HG02678 (cell line): ENCODE results near the gene LRRC32.

Experiments
- ATAC-seq: cut with Tn5 transposase; IDR thresholded peaks from one replicate; pipeline ENCODE4 v1.9.1; 2021; ENCODE audit warnings: mild to moderate bottlenecking, moderate library complexity; ENCODE audit not compliant: unreplicated experiment

Gene LRRC32

DNA sequence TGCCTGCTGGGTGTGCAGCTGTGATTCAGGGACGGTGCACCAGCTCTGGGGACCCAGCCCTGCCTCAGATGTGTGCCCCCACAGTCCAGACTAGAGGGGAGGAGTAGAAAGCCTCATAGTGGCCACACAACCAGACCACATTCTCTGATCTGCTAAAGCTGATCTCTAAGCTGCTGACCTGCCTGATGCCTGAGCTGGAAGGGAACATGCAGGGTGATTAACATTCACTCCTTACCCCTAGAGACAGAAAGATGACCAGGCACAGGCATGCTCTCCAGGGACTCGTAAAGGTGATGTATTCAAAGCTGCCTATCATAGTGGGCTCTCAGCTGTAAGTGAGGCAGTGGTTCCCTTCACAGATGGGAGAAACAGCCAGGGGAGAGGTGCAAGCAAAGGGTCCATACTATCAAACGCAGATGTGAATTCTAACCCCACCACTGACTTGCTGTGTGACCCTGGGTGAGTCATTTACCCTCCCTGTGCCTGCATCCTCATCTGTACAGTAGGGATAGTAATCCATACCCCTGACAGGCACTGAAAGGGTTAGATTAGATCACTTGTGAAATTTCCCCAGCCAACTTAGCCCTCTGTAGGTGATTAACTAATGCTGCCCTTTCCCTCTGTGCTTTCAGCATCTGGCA, 29.0 kb upstream of the LRRC32 start:
- ATAC-seq, result no peak

DNA sequence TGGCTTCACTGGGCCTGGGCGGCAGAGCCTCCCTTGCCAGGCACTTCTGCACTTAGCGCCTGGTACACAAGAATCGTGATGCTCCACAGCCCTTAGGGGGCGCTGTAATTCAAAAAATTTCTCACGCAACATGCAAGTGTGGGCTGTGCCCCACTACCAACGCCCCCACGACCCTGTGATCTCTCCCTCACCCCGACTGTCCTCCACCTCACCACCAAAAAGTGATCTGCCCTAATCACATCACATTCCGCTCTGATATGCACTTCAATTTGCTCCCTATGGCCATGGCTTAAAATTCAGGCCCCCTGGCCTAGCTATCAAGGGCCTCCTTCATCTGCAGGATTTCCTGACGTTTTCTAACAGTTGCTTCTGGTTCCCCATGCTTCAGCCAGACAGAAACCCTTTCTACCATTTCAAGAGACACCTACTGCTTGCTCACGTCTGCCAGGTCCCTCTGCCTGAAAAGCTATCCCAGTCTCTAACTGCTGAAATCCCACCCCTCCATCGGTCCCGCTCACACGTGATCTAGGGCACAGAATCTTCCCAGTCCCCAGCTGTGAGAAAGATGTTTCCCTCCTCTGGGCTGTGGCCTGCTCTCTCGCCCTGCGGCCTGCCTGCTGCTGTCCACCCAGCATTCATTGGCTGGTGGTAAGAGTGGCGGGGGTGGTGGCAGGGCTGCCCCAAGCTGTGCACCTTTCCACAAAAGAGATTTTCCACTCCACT, 27.9 kb upstream of the LRRC32 start:
- no peak for ATAC-seq

DNA sequence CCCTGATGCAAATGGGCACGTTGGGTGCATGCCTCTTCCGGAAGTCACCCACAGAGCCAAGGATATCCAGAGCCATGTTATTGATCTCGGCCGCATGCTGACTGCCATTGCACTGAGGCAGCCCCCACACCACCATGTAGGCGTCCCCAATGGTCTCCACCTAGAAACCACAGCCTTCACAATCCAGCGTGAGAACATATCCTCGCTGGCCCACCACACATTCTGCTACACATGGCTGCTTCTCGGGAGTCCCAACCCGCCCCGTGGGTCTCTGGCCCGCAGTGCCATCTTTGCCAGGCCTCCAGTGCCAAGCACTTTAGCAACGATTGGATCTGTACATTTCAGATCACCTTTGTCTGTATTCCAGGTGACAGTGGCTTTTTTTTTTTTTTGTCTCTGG, 26.2 kb upstream of the LRRC32 start:
- no peak for ATAC-seq

DNA sequence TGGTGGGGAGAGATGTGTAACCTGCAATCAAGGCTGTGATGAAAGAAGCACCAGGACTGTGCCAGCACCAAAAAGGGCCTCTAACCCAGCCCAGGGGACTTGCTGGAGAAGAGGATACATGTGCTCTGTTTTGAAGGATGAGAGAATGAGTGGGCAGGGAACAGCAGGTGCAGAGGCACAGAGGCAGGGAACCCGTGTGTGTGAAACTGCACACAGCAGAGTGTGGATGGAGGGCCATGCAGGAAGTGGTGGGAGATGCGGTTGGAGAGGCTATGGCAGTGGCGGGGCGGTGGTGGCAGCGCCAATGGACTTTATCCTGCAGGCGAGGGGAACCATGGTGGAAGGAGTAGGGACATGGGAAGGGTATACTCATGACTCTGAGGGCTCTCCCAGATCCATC, 25.2 kb upstream of the LRRC32 start:
- no peak for ATAC-seq

DNA sequence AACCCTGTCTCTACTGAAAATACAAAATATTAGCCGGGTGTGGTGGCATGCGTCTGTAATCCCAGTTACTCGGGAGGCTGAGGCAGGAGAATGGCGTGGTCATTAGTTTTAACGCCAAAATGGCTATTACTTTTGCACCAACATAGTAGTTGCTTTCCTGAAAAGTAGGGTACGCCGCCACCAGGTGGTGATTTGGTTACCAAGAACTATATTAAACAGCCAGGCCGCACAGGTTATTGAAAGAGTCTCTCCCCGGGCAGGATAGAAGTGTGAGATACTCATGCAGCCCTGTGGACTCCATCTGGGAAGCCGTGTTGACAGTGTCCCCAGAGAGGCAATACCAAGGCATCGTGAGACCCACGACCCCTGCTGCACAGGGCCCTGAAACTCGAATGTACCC, 24.6 kb upstream of the LRRC32 start:
- ATAC-seq, result no peak

DNA sequence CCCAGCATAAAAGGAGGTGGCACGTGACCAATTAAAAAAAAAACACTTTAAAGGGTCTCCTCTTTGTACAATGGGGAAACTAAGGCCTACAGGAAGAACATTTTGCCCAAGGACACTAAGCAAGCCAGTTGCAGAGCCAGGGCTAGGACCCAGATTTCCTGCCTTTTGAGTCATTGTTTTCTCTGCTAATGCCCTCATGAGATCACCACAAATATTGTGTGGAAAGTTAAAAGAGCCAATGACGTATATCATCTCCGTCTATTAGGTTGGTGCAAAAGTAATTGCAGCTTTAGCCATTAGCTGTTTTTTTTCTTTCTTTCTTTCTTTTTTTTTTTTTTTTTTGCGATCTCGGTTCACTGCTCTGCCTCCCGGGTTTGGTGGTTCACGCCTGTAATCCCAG, 24.1 kb upstream of the LRRC32 start:
- no peak for ATAC-seq

DNA sequence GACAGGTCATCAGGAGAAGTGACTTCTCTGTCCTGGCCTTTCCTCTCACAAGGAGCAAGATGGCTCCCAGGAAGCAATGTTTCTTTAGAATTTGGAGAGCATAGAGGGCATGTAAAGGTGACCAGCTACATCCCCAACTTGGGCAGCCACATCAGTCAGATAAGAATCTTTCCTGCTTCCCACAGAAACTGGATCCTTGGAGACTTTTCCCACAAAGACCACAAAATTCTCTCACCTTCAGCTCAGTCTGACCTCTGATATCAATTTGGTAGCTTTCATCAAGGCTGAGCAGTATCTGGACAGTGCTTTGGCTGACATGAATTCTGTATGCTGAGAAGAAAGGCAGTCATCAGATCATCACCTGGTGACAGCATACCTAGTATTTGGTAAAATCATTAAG, 23.3 kb upstream of the LRRC32 start:
- no peak for ATAC-seq

DNA sequence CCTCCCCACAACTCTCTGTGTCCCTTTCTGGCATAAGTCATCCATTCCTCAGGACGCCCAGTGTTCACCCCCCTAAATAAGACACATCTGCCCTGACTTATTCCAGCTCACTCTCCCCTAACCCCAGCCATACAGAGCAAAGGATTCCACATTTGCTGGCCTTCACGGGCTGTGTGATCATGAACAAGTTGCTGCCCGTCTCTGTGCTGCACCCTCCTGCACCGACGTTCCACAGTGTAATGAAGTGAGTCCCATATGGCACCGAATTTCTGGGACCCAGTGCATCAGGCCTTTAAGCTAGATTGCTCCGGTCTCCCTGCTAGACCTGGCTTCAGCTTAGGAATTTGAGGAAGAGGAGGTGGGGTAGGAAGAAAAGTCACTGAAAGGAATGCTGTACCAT, 22.4 kb upstream of the LRRC32 start:
- ATAC-seq, result no peak

DNA sequence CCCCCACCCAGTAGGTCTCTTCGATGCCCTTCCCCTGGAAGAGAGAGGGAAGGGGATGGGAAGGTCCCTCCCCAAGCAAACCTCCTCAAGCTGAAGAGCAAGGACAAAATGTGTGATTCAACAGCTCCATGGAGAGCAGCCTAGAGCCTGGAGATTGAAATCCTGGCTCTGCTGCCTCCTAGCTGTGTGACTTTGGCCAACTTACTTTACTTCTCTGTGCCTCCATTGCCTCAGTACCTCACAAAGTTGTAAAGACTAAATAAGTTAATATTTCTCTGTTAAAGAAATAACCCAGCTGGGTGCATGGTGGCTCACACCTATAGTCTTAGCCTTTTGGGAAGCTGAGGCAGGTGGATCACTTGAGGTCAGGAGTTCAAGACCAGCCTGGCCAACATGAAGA, 21.1 kb upstream of the LRRC32 start:
- ATAC-seq, result no peak

DNA sequence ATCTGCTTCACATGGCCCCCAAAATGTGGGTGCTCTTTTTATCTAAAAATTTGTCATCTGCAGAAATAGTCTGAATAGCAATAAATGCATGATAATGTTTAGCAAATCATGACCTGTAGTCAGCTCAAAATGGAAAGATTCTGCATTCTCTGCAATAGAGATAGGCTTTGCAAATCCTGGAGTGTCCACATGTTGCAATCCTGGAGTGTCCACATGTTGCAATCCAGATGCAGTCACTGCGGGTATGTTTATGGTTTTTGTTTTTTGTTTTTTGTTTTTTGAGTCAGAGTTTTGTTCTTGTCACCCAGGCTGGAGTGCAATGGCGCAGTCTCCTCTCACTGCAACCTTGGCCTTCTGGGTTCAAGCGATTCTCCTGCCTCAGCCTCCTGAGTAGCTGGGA, 20.2 kb upstream of the LRRC32 start:
- ATAC-seq, result no peak

DNA sequence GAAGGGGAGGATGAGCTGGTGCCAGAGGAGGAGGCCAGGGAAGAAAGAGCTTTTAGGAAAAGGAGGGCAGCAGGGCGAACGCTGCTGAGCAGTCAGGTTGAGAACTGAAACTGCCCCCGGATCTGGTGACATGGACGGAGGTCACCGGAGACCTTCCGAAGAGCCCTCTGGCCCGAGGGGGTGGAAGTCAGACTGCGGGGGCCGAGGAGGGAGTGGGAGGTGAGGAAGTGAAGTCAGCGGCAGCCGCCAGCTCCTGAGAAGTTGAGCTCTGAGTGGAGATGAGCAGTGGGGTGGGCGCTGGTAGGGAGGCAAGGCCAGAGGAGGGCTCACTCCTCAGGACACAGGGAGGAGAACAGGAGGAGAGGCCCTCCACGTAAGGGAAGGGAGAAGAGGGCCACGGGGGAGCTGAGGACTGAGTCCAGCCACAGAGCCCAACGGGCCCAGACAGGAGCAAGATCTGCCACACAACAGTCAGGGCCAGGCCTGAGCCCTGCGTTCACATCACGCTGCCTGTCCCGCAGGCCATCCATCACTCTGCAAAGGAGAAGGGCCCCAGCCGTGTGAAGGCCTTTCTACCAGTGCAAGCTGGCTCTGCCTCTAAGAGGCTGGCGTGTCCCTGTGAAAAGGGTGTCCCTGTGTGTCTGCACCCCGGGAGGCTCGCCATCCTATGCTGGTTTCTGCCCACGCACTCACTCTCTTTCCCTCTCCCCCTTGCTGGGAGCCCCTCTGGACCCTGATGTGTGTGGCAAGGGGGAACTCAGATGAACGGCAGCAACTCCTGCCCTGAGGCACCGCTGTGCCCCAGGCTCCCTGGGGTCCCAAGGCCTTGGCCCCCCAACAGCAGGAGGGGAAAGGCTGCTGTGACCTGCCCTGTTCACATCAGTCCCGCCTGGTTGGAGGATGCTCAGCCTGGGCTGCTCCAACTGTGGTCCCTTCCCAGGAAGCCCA, 19.0 kb upstream of the LRRC32 start:
- no peak for ATAC-seq

DNA sequence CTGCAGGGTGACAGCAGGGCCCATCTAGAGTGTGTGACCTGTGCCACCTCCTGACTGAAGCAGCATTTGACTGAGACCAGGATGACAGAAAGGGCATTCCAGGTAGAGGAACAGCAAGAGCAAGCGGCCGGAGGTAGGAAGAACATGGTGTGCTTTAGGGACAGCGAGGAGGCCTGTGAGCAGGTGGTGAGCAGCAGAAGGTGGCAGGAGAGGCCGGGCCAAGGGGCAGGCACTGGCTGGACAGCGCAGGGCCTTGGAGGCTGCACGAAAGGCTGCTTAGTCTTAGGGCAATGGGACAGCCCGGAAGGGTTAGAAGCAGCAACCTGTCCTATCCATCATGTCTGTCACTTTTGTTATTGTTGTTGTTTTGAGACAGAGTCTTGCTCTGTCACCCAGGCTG, 17.6 kb upstream of the LRRC32 start:
- no peak for ATAC-seq

DNA sequence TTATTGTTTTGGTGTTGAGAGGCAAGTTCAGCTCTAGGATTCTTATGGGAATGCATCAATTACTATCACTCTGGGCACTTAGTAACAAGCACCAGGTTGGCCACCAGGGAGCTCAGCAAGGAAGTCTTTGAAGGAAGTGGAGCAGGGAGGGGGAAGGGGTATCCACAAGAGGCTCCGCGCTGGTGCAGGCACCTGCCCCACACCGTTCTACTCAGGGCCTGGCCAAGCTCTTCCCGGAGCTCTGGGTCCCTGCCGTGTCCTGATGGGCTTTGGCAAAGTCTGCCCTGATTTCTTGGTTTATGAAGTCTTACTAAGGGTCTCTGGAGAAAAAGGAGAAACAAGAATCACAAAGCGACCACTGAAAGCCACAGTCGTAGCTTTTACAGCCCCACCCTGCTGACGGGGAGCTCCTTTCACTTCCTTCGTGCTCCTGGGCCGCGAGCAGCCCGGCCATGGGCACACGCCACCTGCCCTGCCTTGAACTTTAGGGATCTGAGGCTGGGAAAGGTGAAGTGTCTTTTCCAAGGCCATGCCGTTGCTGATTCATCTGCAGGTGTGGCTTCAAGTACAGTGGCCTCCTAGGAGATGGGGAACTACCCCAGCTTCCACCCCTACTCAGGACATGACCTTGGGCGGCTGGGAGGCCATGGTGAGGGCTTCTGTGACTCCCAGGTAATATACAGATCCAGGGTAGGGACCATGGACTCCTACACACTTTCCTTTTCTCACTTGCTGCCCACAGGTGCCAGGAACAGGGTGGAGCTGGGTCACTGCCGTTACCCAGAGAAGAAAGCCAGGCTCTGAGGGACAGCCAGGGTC, 15.9 kb upstream of the LRRC32 start:
- ATAC-seq, result no peak

DNA sequence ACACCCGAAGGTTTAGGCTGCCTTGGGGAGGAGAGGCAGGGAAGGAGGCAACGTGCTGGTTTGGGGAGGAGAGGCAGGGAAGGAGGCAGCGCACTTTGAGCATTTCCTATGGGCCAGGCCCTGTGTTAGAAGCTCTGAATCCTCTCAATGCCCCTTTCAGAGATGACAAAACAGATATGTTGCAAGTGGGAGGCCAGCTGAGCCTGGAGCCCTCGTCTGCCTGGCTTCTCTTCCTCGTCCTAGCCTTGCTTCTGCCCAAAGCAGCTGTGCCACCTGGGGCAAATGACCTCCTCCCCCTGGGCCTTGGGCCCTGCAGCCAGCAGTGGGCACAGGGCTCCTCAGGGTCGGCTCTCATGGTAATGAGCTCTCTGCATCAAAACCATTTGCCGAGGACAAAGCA, 15.3 kb upstream of the LRRC32 start:
- ATAC-seq, result no peak

DNA sequence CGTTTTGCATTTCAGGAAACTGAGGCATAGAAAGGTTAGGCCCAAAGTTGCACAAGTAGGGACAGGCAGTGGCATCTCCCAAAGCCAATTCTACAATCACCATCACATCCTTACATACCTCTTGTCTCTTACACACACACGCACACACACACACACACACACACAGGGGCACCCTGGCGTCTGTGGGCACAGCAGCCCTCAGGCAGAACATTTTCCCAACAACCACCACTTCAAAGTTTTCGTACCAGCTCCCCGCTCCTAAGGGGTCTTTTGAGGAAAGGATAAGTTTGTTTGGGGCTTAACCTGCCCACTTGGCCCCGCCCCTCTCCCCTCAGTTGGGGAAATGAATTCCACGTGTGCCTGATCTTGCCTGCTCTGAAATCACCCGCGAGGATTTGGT, 14.7 kb upstream of the LRRC32 start:
- ATAC-seq, result no peak

DNA sequence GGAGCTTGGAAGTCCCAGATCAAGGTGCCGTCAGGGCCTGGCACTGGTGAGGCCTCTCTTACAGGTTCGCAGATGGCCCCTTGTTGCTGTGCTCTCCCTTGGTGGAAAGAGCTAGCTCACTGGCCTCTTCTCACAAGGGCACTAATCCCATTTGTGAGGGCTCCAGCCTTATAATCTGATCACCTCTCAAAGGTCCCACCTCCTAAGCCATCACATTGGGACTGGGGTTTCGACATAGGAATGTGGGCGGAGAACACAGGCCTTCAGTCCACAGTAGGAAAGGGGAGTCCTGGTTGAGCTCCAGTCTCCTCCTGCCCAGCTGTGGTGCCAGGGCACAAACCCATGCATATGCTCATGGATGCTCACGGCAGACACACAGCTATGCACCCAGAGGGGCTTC, 14.0 kb upstream of the LRRC32 start:
- ATAC-seq, result no peak

DNA sequence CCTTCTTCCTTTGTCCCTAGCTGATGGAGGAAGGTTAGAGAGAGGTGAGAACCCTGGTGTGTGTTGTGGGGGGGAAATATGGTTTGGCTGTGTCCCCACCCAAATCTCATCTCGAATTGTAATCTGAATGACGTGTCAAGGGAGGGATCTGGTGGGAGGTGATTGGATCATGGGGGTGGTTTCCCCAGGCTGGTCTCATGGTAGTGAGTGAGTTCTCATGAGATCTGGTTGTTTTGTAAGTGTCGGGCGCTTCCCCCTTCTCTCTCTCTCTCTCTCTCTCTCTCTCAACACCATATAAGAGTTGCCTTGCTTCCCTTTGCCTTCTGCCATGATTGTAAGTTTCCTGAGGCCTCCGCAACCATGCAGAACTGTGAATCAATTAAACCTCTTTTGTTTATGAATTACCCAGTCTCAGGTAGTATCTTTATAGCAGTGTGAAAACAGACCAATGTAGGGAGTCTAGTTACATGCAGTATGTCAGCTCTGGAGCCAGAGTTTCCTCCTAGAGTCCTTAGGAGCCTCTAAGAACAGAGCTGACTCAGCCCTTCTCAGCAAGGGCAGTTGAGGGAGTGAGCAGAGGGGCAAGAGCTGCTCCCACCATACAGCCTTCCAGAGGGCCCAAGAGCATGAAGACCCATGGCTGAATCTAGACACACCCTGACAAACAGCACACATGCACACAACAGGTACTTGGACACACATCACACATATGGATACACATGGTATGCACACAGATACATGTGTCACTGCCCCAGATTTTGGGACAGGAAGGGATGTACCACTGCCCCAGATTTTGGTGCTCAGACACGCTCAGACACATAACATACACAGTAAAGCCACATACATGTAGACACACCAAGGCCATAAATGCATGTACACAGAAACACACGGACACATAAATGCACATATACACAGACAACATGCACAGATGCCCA, 12.9 kb upstream of the LRRC32 start:
- no peak for ATAC-seq

DNA sequence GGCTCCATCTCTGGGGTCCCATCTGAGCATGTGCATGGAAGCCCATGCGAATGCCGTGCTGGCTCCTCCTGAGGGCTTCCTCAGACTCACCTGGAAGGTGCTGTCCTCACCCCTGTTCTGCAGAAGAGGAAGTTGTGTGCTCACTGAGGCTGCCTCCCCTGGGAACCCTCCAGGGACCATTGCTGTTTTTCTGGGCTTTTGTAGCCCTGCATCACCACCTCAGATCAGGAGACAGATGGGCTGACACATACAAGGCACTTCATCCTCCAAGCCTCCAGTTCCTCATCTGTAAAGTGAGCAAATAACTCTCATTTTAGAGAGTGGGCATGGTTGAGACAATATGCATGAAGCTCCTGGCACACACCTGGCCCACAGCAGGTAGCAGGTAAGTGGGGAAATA, 12.1 kb upstream of the LRRC32 start:
- no peak for ATAC-seq

DNA sequence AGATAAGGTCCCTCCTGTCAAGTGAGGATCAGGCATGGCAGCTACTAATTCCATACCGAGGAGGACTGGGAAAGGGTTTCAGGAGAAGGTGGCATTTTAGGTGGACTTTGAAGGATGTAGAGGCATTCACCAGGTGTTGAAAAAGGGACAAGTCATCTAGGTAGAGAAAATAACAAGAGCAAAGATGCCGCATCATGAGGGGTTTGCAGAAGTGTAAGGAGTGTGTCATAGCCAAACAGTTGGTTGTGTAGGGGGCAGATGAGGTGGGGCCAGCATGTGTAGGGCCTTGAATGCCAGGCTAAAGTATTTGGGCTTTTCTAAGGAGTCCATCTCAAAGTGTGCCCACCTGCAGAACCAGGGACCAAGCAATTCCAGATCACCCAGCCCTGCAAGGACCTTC, 11.6 kb upstream of the LRRC32 start:
- ATAC-seq, result no peak
